Central memory CD8-positive, alpha-beta T cell (primary cell): ENCODE measurements around the gene SLC34A2.
"Not testable (repeated sequence)": the region's sequence is repeated elsewhere in the genome, so short reads cannot be mapped to it uniquely, and the experiment has no call there.

Experiments
- ATAC-seq: fragments of 150-1000 bp; cut with Tn5 transposase; replicated peaks from 2 replicates; pipeline ENCODE4 v1.10.0; 2022; ENCODE audit warnings: mild to moderate bottlenecking, moderate FRiP score, moderate number of reproducible peaks; ENCODE audit not compliant: poor library complexity, severe bottlenecking; ENCODE audit errors: extremely low read depth
- DNase-seq, 2 donors: peaks; one replicate each; pipeline ENCODE4 v3.0.0; 2021; ENCODE audit warnings: low spot score in 2 of 2
- H3K27ac Mint-ChIP-seq: one replicate; pipeline ENCODE4 v1.8.0; 2022; ENCODE audit warnings: low read depth, mild to moderate bottlenecking, moderate library complexity, mixed read lengths
- H3K27me3 Mint-ChIP-seq: one replicate; pipeline ENCODE4 v1.8.0; 2022; ENCODE audit warnings: mixed read lengths
- H3K36me3 Mint-ChIP-seq: one replicate; pipeline ENCODE4 v1.8.0; 2022; ENCODE audit warnings: mild to moderate bottlenecking, moderate library complexity, mixed read lengths; ENCODE audit not compliant: insufficient read depth
- H3K4me1 Mint-ChIP-seq: one replicate; pipeline ENCODE4 v1.8.0; 2022; ENCODE audit warnings: mixed read lengths
- H3K4me3 Mint-ChIP-seq: one replicate; pipeline ENCODE4 v1.8.0; 2022; ENCODE audit warnings: mild to moderate bottlenecking, moderate library complexity, mixed read lengths
- H3K9me3 Mint-ChIP-seq: one replicate; pipeline ENCODE4 v1.8.0; 2022; ENCODE audit warnings: mixed read lengths

The SLC34A2 gene, protein sequence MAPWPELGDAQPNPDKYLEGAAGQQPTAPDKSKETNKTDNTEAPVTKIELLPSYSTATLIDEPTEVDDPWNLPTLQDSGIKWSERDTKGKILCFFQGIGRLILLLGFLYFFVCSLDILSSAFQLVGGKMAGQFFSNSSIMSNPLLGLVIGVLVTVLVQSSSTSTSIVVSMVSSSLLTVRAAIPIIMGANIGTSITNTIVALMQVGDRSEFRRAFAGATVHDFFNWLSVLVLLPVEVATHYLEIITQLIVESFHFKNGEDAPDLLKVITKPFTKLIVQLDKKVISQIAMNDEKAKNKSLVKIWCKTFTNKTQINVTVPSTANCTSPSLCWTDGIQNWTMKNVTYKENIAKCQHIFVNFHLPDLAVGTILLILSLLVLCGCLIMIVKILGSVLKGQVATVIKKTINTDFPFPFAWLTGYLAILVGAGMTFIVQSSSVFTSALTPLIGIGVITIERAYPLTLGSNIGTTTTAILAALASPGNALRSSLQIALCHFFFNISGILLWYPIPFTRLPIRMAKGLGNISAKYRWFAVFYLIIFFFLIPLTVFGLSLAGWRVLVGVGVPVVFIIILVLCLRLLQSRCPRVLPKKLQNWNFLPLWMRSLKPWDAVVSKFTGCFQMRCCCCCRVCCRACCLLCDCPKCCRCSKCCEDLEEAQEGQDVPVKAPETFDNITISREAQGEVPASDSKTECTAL

DNA sequence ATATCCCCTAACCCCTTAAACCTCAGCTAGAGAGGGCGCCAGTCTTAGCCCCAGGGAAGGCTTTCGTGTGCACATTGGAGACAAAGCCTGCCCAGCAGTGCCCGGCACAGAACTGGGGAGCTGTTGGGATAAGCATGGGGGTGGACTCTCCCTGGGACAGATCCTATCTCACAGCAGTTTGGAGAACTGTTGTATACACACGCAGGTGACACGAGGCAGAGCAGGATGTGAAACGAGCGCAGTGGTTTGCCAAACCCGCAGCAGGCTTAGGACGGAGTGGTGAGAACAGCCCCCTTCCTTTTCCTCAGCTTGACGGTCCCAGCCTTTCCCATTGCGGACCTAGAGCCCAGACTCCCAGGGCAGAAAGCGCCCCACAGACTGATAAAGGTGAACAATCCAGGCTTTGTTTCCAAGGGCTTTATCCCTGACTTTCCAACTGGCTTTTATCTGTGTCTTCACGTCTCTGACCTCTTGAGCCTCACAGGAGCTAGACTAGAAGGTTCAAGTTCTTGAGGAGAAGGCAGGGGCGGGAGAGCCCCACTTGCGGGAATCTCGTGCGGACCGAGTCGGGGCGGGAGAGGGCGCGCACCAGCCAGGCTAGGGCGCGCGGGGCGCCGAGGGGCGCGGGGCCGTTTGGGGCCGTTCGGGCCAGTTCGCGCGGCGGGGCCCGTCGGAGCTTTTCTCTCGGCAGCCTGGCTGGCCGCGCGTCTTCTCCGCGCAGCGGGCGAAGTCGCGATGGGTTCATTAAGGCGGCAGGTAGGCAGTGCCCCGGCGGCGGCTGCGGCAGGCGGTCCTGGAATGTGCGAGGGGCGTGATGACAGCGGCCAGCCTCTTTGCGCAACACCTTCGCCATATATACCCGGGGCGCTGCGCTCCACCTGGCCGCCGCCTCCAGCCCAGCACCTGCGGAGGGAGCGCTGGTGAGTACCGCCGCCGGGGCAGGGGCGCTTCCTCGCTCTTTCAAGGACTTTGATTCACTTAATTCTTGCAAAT lies at the start of gene SLC34A2:
TSS of gene SLC34A2 (plus strand) at position 881 of the 993 bp plus-strand sequence. CDS start 6,650 bp downstream, outside the sequence.
- H3K36me3 Mint-ChIP-seq, result no peaks in the 10 kb centered on the region
- DNase-seq, result no peak
- H3K27ac Mint-ChIP-seq, result no peak within 1 kb of the TSS
- H3K9me3 Mint-ChIP-seq, result no peaks in the 10 kb centered on the region
- peak within 1 kb of the TSS; percentile 62 for H3K4me3 Mint-ChIP-seq
- ATAC-seq, result peak; percentile 28
- H3K27me3 Mint-ChIP-seq, result peaks cover 36% of the 10 kb centered on the region
- peaks cover 13% of the 10 kb centered on the region for H3K4me1 Mint-ChIP-seq

DNA sequence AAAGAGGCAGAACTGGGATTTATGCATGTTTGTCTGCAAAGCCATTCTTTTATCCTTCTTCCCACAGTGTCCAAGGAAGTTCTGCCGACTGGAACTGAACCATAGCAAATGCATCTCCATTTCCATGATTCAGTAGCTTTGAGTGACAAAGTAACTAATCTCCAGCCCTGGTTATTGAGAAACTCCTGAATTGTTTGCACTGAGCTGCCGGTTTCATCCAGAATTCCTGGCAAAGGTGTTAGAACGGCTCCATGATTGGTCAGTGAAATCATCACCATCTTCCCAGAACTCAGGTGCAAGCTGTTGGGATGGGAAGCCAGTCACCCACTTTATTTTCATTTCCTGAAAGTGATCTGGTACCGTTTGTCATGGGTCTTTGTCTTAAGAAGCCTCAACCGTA lies 47.0 kb upstream of the SLC34A2 start:
- no peak overlapping the region for H3K4me3 Mint-ChIP-seq
- no peak for DNase-seq
- H3K9me3 Mint-ChIP-seq, result no peaks in the 10 kb centered on the region
- ATAC-seq, result no peak
- no peak overlapping the region for H3K27ac Mint-ChIP-seq
- peaks cover 9% of the 10 kb centered on the region for H3K27me3 Mint-ChIP-seq
- no peaks in the 10 kb centered on the region for H3K4me1 Mint-ChIP-seq
- peaks cover 3% of the 10 kb centered on the region for H3K36me3 Mint-ChIP-seq

DNA sequence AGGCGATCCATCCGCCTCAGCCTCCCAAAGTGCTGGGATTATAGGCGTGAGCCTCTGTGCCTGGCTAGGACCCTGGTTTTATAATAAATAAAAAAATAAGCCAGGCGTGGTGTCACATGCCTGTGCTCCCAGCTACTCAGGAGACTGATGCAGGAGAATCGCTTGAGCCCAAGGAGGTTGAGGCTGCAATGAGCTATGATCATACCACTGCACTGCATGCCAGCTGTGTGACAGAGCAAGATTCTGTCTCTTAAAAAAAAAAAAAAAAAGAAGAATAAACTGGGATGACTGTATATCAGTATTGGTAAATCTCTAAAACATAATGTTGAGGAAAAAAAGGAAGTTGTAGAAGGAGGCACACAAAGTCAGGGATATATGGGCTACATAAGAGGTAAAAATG lies 45.7 kb upstream of the SLC34A2 start:
- Mint-ChIP-seq H3K4me1 (no peaks in the 10 kb centered on the region), H3K27ac (no peak overlapping the region), H3K9me3 (no peaks in the 10 kb centered on the region), H3K27me3 (peaks cover 5% of the 10 kb centered on the region), H3K36me3 (peaks cover 3% of the 10 kb centered on the region), H3K4me3 (no peak overlapping the region)
- ATAC-seq (no peak), DNase-seq (no peak)

DNA sequence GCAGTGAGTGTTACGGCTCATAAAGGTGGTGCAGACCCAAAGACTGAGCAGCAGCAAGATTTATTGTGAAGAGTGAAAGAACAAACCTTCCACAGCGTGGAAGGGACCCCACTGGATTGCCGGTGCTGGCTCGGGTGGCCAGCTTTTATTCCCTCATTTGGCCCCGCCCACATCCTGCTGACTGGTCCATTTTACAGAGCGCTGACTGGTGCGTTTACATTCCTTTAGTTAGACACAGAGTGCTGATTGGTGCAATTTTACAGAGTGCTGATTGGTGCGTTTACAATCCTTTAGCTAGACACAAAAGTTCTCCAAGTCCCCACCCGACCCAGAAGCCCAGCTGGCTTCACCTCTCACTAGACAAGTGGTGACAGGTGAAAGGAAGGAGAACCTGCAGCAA lies 42.0 kb upstream of the SLC34A2 start:
- not testable (repeated sequence) for H3K4me3 Mint-ChIP-seq, H3K4me1 Mint-ChIP-seq, ATAC-seq, DNase-seq, H3K36me3 Mint-ChIP-seq, H3K27me3 Mint-ChIP-seq, H3K27ac Mint-ChIP-seq, H3K9me3 Mint-ChIP-seq

DNA sequence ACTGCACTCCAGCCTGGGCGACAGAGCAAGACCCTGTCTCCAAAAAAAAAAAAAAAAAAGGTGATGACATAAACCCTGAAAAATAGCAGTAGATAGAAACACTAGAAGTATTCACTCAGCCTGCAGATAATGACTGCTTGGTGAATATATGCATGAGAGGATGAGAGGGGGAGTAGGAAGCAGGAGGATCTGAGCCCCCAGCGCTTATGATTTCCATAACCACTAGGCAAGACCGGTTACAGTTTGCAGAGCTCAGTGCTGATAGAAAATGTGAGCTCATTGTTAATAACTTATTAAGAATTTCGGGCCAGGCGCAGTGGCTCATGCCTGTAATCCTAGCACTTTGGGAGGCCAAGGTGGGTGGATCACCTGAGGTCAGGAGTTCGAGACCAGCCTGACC lies 40.8 kb upstream of the SLC34A2 start:
- Mint-ChIP-seq H3K36me3 (no peaks in the 10 kb centered on the region), H3K9me3 (no peaks in the 10 kb centered on the region), H3K4me1 (no peaks in the 10 kb centered on the region), H3K27ac (no peak overlapping the region), H3K27me3 (no peaks in the 10 kb centered on the region), H3K4me3 (no peak overlapping the region)
- no peak for DNase-seq
- ATAC-seq, result no peak

DNA sequence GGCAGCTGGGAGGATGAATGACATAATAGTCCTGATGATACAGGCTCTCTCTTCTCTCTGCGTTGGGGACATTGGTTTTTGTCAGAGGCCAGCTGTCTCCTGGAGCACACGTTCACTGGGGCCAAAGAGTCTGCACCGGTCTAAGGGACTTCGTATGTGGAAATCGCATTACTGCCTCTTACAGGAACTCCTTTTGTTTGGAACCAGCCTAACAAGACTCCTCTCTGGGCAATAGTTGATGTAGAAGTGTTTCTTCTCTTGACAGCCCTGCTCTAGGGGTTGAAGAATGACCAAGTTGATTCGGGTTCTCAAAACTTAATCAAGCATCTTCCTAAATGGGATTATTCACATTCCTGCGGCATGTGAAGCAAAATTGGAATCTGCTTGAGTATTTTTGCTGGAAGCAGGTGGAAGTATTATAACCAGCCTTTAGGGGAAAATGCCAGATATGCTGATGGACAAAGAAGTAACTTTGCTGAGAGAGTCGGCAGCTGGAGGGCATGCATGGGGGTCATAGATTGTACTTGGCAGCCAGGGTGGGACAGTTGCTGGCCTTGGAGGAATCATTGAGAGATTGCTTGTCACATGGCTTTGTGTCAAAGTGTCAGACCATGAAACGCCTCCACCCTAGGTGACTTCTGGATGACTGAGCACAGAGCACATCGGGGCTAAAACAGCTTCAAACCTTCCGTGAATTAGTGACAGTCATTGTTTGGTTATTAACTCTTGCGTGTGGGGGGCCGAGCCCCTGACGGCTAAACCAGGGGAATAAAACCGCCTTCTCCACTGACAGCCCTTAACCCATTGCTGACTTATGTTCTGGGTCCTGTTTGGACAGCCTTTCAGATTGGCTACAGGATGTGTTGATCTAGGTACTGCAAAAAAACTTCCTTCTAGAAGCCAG lies 34.4 kb upstream of the SLC34A2 start:
- peaks cover 6% of the 10 kb centered on the region for H3K4me1 Mint-ChIP-seq
- no peaks in the 10 kb centered on the region for H3K9me3 Mint-ChIP-seq
- H3K27me3 Mint-ChIP-seq, result peaks cover 15% of the 10 kb centered on the region
- H3K27ac Mint-ChIP-seq, result no peak overlapping the region
- ATAC-seq (no peak), DNase-seq (no peak)
- H3K36me3 Mint-ChIP-seq, result peaks cover 2% of the 10 kb centered on the region
- no peak overlapping the region for H3K4me3 Mint-ChIP-seq

DNA sequence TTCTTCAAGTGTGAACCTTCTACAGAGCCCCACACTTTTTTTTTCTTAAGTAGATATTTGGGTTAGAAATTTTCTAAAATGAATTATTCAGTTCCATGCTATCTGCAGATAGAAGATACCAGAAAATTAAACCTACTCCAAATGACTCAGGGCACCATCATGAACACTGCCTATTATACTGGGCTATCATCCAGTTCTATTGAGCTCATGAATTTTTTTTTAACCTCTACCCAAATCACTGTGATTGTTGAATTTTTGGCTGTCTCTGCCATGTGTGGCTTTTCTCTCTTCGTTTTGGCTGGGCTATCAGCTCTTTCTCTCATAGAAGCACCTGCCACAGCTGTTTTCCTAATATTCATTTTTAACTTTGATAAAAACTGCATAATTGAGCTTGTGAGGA lies 31.0 kb upstream of the SLC34A2 start:
- Mint-ChIP-seq H3K36me3 (peaks cover 2% of the 10 kb centered on the region), H3K27ac (no peak overlapping the region), H3K4me1 (peaks cover 6% of the 10 kb centered on the region), H3K27me3 (peaks cover 15% of the 10 kb centered on the region), H3K9me3 (no peaks in the 10 kb centered on the region), H3K4me3 (no peak overlapping the region)
- DNase-seq (no peak), ATAC-seq (no peak)

DNA sequence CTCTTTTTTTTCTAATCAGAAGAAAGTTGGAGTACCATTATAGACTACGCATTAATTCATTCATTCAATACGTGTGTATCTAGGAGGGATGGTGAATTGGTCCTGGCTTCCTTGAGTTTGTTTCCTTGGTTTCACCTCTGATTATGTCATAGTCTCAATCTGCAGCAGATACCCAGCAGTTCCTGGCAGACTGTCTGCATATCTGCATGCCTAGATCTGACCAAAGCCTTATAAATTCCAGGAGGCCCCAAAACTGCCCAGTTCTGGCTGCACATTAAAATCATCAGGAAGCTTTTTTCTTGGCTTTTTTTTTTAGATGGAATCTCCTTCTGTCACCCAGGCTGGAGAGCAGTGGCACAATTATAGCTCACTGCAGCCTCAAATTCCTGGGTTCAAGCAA lies 27.2 kb upstream of the SLC34A2 start:
- Mint-ChIP-seq H3K4me1 (no peaks in the 10 kb centered on the region), H3K36me3 (no peaks in the 10 kb centered on the region), H3K27me3 (peaks cover 34% of the 10 kb centered on the region), H3K27ac (no peak overlapping the region), H3K9me3 (no peaks in the 10 kb centered on the region), H3K4me3 (no peak overlapping the region)
- DNase-seq (no peak), ATAC-seq (no peak)

DNA sequence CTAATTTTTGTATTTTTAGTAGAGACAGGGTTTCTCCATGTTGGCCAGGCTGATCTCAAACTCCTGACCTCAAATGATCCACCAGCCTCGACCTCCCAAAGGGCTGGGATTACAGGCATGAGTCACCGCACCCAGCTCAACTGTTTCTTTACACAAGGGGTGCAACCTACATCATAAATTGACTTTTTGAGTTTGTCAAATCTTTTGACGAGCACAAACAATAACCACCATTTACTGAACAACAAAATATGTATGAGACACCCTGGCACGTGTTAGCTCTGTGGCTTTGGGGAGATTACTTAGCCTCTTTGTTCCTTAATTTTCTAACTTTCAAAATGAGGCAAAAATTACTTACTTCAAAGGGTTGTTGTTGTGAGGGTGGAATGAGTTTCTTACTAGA lies 23.5 kb upstream of the SLC34A2 start:
- ATAC-seq, result no peak
- Mint-ChIP-seq H3K4me3 (no peak overlapping the region), H3K36me3 (no peaks in the 10 kb centered on the region), H3K4me1 (no peaks in the 10 kb centered on the region), H3K27me3 (peaks cover 42% of the 10 kb centered on the region), H3K27ac (no peak overlapping the region), H3K9me3 (no peaks in the 10 kb centered on the region)
- no peak for DNase-seq

DNA sequence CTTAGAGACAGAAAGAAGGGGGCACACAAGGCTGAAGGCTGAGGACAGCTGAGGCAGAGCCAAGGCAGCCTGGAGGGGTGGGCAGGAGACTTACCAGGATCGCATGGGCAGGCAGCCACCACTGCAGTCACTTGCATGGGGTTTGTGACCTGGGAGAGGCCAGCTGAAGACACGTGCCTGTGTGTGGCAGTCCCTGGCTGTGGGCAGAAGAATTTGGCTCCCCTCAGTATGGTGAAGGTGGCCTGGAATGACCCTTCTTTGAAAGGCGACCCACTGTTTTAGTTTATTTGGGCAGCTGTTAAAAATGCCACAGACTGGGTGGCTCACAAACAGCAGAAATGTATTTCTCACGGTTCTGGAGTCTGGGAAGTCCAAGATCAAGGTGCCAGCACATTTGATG lies 22.1 kb upstream of the SLC34A2 start:
- H3K36me3 Mint-ChIP-seq, result peaks cover 2% of the 10 kb centered on the region
- H3K9me3 Mint-ChIP-seq, result no peaks in the 10 kb centered on the region
- H3K27me3 Mint-ChIP-seq, result peaks cover 42% of the 10 kb centered on the region
- DNase-seq (no peak), ATAC-seq (no peak)
- no peak overlapping the region for H3K4me3 Mint-ChIP-seq
- peaks cover 13% of the 10 kb centered on the region for H3K4me1 Mint-ChIP-seq
- no peak overlapping the region for H3K27ac Mint-ChIP-seq

DNA sequence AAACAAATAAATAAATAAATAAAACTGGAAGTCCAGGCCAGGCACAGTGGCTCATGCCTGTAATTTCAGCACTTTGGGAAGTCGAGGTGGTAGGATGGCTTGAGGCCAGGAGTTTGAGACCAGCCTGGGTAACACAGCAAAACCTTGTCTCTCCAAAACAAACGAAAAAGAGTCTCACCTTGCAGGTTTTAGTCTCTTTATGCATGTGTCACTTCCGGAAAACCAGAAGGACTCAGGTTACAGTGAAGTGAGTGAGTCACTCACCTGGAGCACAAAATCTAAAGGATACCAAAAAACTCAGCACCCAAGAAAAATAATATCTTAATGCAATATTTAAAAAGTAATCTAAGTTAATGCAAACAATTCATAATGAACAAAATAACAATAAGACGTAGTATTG lies 20.1 kb upstream of the SLC34A2 start:
- H3K36me3 Mint-ChIP-seq, result peaks cover 2% of the 10 kb centered on the region
- H3K27me3 Mint-ChIP-seq, result peaks cover 42% of the 10 kb centered on the region
- no peak overlapping the region for H3K4me3 Mint-ChIP-seq
- no peak overlapping the region for H3K27ac Mint-ChIP-seq
- no peaks in the 10 kb centered on the region for H3K9me3 Mint-ChIP-seq
- DNase-seq (no peak), ATAC-seq (no peak)
- peaks cover 17% of the 10 kb centered on the region for H3K4me1 Mint-ChIP-seq
